Neural cell (in vitro differentiated cells): ENCODE results near the gene CDK17. TPM values are rescaled to one million over a fixed set of nuclear protein-coding genes. Genes with fewer than 3 reads are reported as not detected.

Experiments used
- H2AFZ ChIP-seq: fragments of 200-600, 300-800 bp; sonication (generic), shearing (Covaris generic); 2 replicates; pipeline ENCODE4 v1.6.0; 2014; ENCODE audit warnings: low read depth, mild to moderate bottlenecking, antibody characterized with exemption, low read length, moderate library complexity
- H3F3A ChIP-seq: fragments of 200-600 bp; shearing (Covaris generic); 2 replicates; pipeline ENCODE4 v1.6.1; 2016; ENCODE audit warnings: mild to moderate bottlenecking, moderate library complexity, mixed read lengths, antibody characterized with exemption, low read length; ENCODE audit not compliant: insufficient read depth, poor library complexity, severe bottlenecking
- H3K27ac ChIP-seq: fragments of 200-600, 300-800 bp; sonication (generic), shearing (Covaris generic); 2 replicates; pipeline ENCODE4 v1.5.1; 2014; ENCODE audit warnings: mild to moderate bottlenecking, low read length, moderate library complexity
- H3K27me3 ChIP-seq: fragments of 300-800, 200-600 bp; sonication (generic), shearing (Covaris generic); 2 replicates; pipeline ENCODE4 v1.6.0; 2014; ENCODE audit warnings: mild to moderate bottlenecking, low read depth, low read length, moderate library complexity; ENCODE audit not compliant: insufficient read depth
- H3K36me3 ChIP-seq: fragments of 300-800, 200-600 bp; sonication (generic), shearing (Covaris generic); 2 replicates; pipeline ENCODE4 v1.5.1; 2014; ENCODE audit warnings: mild to moderate bottlenecking, antibody characterized with exemption, low read length, moderate library complexity; ENCODE audit not compliant: insufficient read depth
- H3K4me2 ChIP-seq: fragments of 300-800, 200-600 bp; sonication (generic), shearing (Covaris generic); 2 replicates; pipeline ENCODE4 v1.6.0; 2014; ENCODE audit warnings: mild to moderate bottlenecking, low read length
- H3K4me3 ChIP-seq: fragments of 300-800, 200-600 bp; sonication (generic), shearing (Covaris generic); 2 replicates; pipeline ENCODE4 v1.5.1; 2014; ENCODE audit warnings: mild to moderate bottlenecking, low read length, moderate library complexity
- H3K79me2 ChIP-seq: fragments of 200-600 bp; shearing (Covaris generic); replicated peaks from 2 replicates; pipeline ENCODE4 v1.6.0; 2014; ENCODE audit warnings: mild to moderate bottlenecking, low read length, moderate library complexity; ENCODE audit not compliant: insufficient read depth
- H3K9ac ChIP-seq: fragments of 300-800, 200-600 bp; sonication (generic), shearing (Covaris generic); 2 replicates; pipeline ENCODE4 v1.6.1; 2016; ENCODE audit warnings: mild to moderate bottlenecking, low read length, mixed read lengths
- H3K9me2 ChIP-seq: fragments of 200-600 bp; shearing (Covaris generic); 2 replicates; pipeline ENCODE4 v1.6.1; 2016; ENCODE audit warnings: mild to moderate bottlenecking, low read length, mixed read lengths; ENCODE audit not compliant: insufficient read depth
- H3K9me3 ChIP-seq: fragments of 200-600, 300-800 bp; sonication (generic), shearing (Covaris generic); 2 replicates; pipeline ENCODE4 v1.6.1; 2016; ENCODE audit warnings: mild to moderate bottlenecking, mixed run types, low read length, moderate library complexity, mixed read lengths
- H4K20me1 ChIP-seq: fragments of 200-600 bp; shearing (Covaris generic); 2 replicates; pipeline ENCODE4 v1.6.1; 2016; ENCODE audit warnings: mild to moderate bottlenecking, mixed run types; ENCODE audit not compliant: insufficient read depth
- CTCF ChIP-seq: fragments of 450-650 bp; IDR thresholded peaks from 2 replicates; pipeline ENCODE4 v1.5.1; 2014; ENCODE audit warnings: antibody characterized with exemption, mild to moderate bottlenecking, moderate library complexity; ENCODE audit not compliant: poor library complexity, severe bottlenecking
- EP300 ChIP-seq: fragments of 450-650 bp; conservative IDR thresholded peaks from 2 replicates; pipeline ENCODE4 v1.6.1; 2014; ENCODE audit warnings: antibody characterized with exemption, mild to moderate bottlenecking, moderate library complexity; ENCODE audit not compliant: poor library complexity, severe bottlenecking
- EZH2 ChIP-seq: fragments of 200-600, 300-800 bp; shearing (Covaris generic), sonication (generic); IDR thresholded peaks from 2 replicates; pipeline ENCODE4 v1.6.1; 2014; ENCODE audit warnings: antibody characterized with exemption, low read length, borderline replicate concordance, mild to moderate bottlenecking; ENCODE audit not compliant: insufficient read depth, poor library complexity, severe bottlenecking
- MXI1 ChIP-seq: fragments of 450-650 bp; conservative IDR thresholded peaks from 2 replicates; pipeline ENCODE4 v1.6.1; 2014; ENCODE audit warnings: antibody characterized with exemption, mild to moderate bottlenecking; ENCODE audit not compliant: poor library complexity, severe bottlenecking
- POLR2AphosphoS5 ChIP-seq: IDR thresholded peaks from 2 replicates; pipeline ENCODE4 v1.6.1; 2012
- RAD21 ChIP-seq: fragments of 450-650 bp; conservative IDR thresholded peaks from 2 replicates; pipeline ENCODE4 v1.6.1; 2014; ENCODE audit warnings: antibody characterized with exemption, mild to moderate bottlenecking, moderate library complexity
- SMC3 ChIP-seq: fragments of 450-650 bp; conservative IDR thresholded peaks from 2 replicates; pipeline ENCODE4 v1.6.1; 2014; ENCODE audit warnings: antibody characterized with exemption, mild to moderate bottlenecking, moderate library complexity; ENCODE audit not compliant: poor library complexity
- TAF1 ChIP-seq: IDR thresholded peaks from 2 replicates; pipeline ENCODE4 v1.6.1; 2012; ENCODE audit warnings: low read depth
- polyA plus RNA-seq: library from polyadenylated mRNA; depleted of rRNA; stranded (reverse); fragments of >200 nt; gene quantifications from 2 replicates; pipeline ENCODE4 v1.2.3, GENCODE V29; 2014
- TF ChIP-seq, protein P1 (sequence below): IDR thresholded peaks from 2 replicates; pipeline ENCODE4 v1.6.1; 2012; ENCODE audit warnings: borderline replicate concordance

Gene CDK17
- polyA plus RNA-seq, 1 donor from 2014 or later: 119 TPM

- no peaks in the 10 kb centered on the region for H3K79me2 ChIP-seq
- no peaks in the 10 kb centered on the region for H4K20me1 ChIP-seq
These were observed 163.2 kb downstream of the CDK17 start for GRCh38 chr12:96237035-96237434.

DNA sequence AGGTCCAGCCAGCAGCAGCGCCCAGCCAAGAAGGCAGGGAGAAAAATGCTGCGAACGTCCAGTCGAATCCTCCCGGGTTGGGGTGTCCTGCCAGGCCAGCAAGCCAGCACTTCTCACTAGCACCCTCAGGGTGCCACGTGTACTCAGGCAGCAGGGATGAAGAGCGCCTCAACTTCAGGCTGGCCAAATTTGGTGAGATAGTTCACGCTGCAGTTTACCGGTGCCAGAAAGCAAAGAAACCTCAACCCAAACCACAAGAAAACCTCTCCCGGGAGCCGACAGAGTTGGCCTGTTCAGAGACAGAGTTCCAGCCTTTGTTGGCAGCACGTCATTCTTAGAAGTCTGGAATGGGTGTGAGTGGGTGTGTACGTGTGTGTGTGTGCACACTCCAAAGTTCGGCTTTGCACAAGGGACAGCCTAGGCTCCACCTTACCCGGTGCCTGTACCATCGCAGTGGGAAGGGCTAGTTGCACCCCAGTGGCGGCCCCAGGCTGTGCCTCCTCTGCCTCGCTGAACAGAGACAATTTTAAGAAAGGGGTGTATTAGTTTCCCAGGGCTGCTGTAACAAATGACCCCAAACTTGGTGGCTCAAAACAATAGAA, 163.9 kb downstream of the CDK17 start:
- H3F3A ChIP-seq: no peaks in the 10 kb centered on the region
- H3K79me2 ChIP-seq: no peaks in the 10 kb centered on the region
- no peak overlapping the region for H2AFZ ChIP-seq
- H4K20me1 ChIP-seq: no peaks in the 10 kb centered on the region
- no peak overlapping the region for H3K4me3 ChIP-seq
- no peaks in the 10 kb centered on the region for H3K9me2 ChIP-seq
- H3K9ac ChIP-seq: no peak overlapping the region
- H3K36me3 ChIP-seq: no peaks in the 10 kb centered on the region
- H3K9me3 ChIP-seq: no peaks in the 10 kb centered on the region
- no peaks in the 10 kb centered on the region for H3K27me3 ChIP-seq
- no peak overlapping the region for H3K27ac ChIP-seq
- no peak overlapping the region for H3K4me2 ChIP-seq
- TF ChIP-seq, protein P1, sequence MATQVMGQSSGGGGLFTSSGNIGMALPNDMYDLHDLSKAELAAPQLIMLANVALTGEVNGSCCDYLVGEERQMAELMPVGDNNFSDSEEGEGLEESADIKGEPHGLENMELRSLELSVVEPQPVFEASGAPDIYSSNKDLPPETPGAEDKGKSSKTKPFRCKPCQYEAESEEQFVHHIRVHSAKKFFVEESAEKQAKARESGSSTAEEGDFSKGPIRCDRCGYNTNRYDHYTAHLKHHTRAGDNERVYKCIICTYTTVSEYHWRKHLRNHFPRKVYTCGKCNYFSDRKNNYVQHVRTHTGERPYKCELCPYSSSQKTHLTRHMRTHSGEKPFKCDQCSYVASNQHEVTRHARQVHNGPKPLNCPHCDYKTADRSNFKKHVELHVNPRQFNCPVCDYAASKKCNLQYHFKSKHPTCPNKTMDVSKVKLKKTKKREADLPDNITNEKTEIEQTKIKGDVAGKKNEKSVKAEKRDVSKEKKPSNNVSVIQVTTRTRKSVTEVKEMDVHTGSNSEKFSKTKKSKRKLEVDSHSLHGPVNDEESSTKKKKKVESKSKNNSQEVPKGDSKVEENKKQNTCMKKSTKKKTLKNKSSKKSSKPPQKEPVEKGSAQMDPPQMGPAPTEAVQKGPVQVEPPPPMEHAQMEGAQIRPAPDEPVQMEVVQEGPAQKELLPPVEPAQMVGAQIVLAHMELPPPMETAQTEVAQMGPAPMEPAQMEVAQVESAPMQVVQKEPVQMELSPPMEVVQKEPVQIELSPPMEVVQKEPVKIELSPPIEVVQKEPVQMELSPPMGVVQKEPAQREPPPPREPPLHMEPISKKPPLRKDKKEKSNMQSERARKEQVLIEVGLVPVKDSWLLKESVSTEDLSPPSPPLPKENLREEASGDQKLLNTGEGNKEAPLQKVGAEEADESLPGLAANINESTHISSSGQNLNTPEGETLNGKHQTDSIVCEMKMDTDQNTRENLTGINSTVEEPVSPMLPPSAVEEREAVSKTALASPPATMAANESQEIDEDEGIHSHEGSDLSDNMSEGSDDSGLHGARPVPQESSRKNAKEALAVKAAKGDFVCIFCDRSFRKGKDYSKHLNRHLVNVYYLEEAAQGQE: no peak
- TF ChIP-seq CTCF (no peak), TAF1 (no peak), POLR2AphosphoS5 (no peak), EZH2 (no peak), SMC3 (no peak), MXI1 (no peak), EP300 (no peak)

More at GRCh38 chr12:96237035-96237434, 163.2 kb downstream of the CDK17 start:
- Histone ChIP-seq H3K9ac (no peak overlapping the region), H3K4me3 (no peak overlapping the region), H3K27ac (no peak overlapping the region), H3K9me2 (no peaks in the 10 kb centered on the region), H3K9me3 (no peaks in the 10 kb centered on the region), H3K36me3 (no peaks in the 10 kb centered on the region), H3K27me3 (no peaks in the 10 kb centered on the region), H2AFZ (no peak overlapping the region), H3K4me2 (no peak overlapping the region), H3F3A (no peaks in the 10 kb centered on the region)
- no peak for TF ChIP-seq CTCF
- TF ChIP-seq EP300: no peak
- TF ChIP-seq SMC3: no peak
- no peak for TF ChIP-seq EZH2
- no peak for TF ChIP-seq POLR2AphosphoS5
- no peak for TF ChIP-seq TAF1
- TF ChIP-seq, protein P1: no peak
- TF ChIP-seq MXI1: no peak
- TF ChIP-seq RAD21: no peak
